H9 (cell line): ENCODE results near the gene SPTBN5. TPM values are rescaled to one million over a fixed set of nuclear protein-coding genes. Genes with fewer than 3 reads are reported as not detected.

Source experiments
- DNase-seq: peaks from one replicate; pipeline ENCODE4 v3.0.0-alpha.2; 2017
- H2AFZ ChIP-seq: one replicate; pipeline ENCODE4 v1.6.1; 2013; ENCODE audit warnings: mild to moderate bottlenecking, low read length, control low read depth, moderate library complexity
- H2AK5ac ChIP-seq: 2 replicates; pipeline ENCODE4 v1.6.1; 2013; ENCODE audit warnings: low read length, control low read depth, mixed read lengths; ENCODE audit not compliant: insufficient read length
- H2BK120ac ChIP-seq: one replicate; pipeline ENCODE4 v1.6.1; 2013; ENCODE audit warnings: low read depth, mild to moderate bottlenecking, low read length, control low read depth, inconsistent platforms; ENCODE audit not compliant: poor library complexity, severe bottlenecking
- H2BK12ac ChIP-seq: 2 replicates; pipeline ENCODE4 v1.6.1; 2013; ENCODE audit warnings: low read length, control low read depth, mixed read lengths, low read depth; ENCODE audit not compliant: insufficient read length
- H2BK15ac ChIP-seq: 2 replicates; pipeline ENCODE4 v1.6.1; 2013; ENCODE audit warnings: low read depth, low read length, control low read depth
- H2BK20ac ChIP-seq: one replicate; pipeline ENCODE4 v1.6.1; 2013; ENCODE audit warnings: low read depth, mild to moderate bottlenecking, low read length, control low read depth, inconsistent platforms; ENCODE audit not compliant: poor library complexity, severe bottlenecking
- H2BK5ac ChIP-seq: 2 replicates; pipeline ENCODE4 v1.6.1; 2013; ENCODE audit warnings: low read length, control low read depth, mixed read lengths; ENCODE audit not compliant: insufficient read length
- H3K14ac ChIP-seq: 2 replicates; pipeline ENCODE4 v1.6.1; 2013; ENCODE audit warnings: low read length, control low read depth; ENCODE audit not compliant: insufficient read depth
- H3K18ac ChIP-seq: 2 replicates; pipeline ENCODE4 v1.6.1; 2013; ENCODE audit warnings: low read depth, mild to moderate bottlenecking, mixed read lengths, low read length, control low read depth; ENCODE audit not compliant: insufficient read length
- H3K23ac ChIP-seq: 2 replicates; pipeline ENCODE4 v1.6.1; 2013; ENCODE audit warnings: low read length, control low read depth, mixed read lengths, low read depth; ENCODE audit not compliant: insufficient read length
- H3K23me2 ChIP-seq: 2 replicates; pipeline ENCODE4 v1.6.1; 2013; ENCODE audit warnings: low read depth, mild to moderate bottlenecking, mixed read lengths, low read length, control low read depth; ENCODE audit not compliant: insufficient read length, poor library complexity, severe bottlenecking
- H3K27ac ChIP-seq: 2 replicates; pipeline ENCODE4 v1.5.1; 2013; ENCODE audit warnings: low read length, control low read depth, mixed read lengths, low read depth; ENCODE audit not compliant: insufficient read length
- H3K27me3 ChIP-seq: 2 replicates; pipeline ENCODE4 v1.6.1; 2013; ENCODE audit warnings: low read length, control low read depth, inconsistent platforms; ENCODE audit not compliant: insufficient read depth
- H3K4ac ChIP-seq: 2 replicates; pipeline ENCODE4 v1.6.1; 2013; ENCODE audit warnings: low read depth, mild to moderate bottlenecking, control low read depth, inconsistent platforms, low read length, moderate library complexity
- H3K4me1 ChIP-seq: 2 replicates; pipeline ENCODE4 v1.6.1; 2013; ENCODE audit warnings: low read length, control low read depth, inconsistent platforms; ENCODE audit not compliant: insufficient read depth
- H3K4me2 ChIP-seq: 2 replicates; pipeline ENCODE4 v1.6.1; 2013; ENCODE audit warnings: low read length, control low read depth, mixed read lengths; ENCODE audit not compliant: insufficient read length, insufficient read depth
- H3K56ac ChIP-seq: 2 replicates; pipeline ENCODE4 v1.6.1; 2013; ENCODE audit warnings: low read depth, mild to moderate bottlenecking, mixed read lengths, low read length, control low read depth; ENCODE audit not compliant: insufficient read length
- H3K79me1 ChIP-seq: 2 replicates; pipeline ENCODE4 v1.6.1; 2013; ENCODE audit warnings: low read depth, mild to moderate bottlenecking, moderate library complexity, low read length, control low read depth, inconsistent platforms; ENCODE audit not compliant: insufficient read depth, poor library complexity, severe bottlenecking
- H3K79me2 ChIP-seq: 2 replicates; pipeline ENCODE4 v1.6.1; 2013; ENCODE audit warnings: low read length, control low read depth, inconsistent platforms; ENCODE audit not compliant: insufficient read depth
- H3K9ac ChIP-seq: 2 replicates; pipeline ENCODE4 v1.6.1; 2013; ENCODE audit warnings: low read length, control low read depth, mixed read lengths; ENCODE audit not compliant: insufficient read length; ENCODE audit errors: extremely low read depth
- H3K9me3 ChIP-seq: one replicate; pipeline ENCODE4 v1.6.1; 2013; ENCODE audit warnings: low read depth, low read length, inconsistent platforms; ENCODE audit not compliant: control insufficient read depth
- H3T11ph ChIP-seq: one replicate; pipeline ENCODE4 v1.6.1; 2013; ENCODE audit warnings: mild to moderate bottlenecking, low read length, control low read depth, inconsistent platforms
- H4K20me1 ChIP-seq: one replicate; pipeline ENCODE4 v1.6.1; 2013; ENCODE audit not compliant: control insufficient read depth, insufficient read length, insufficient read depth
- H4K5ac ChIP-seq: 2 replicates; pipeline ENCODE4 v1.6.1; 2013; ENCODE audit warnings: low read depth, mild to moderate bottlenecking, mixed read lengths, low read length, control low read depth; ENCODE audit not compliant: insufficient read length
- H4K8ac ChIP-seq: replicated peaks from 2 replicates; pipeline ENCODE4 v1.6.1; 2013; ENCODE audit warnings: low read length, control low read depth, mixed read lengths, low read depth; ENCODE audit not compliant: insufficient read length
- H4K91ac ChIP-seq: 2 replicates; pipeline ENCODE4 v1.6.1; 2013; ENCODE audit warnings: low read depth, mild to moderate bottlenecking, moderate library complexity, mixed read lengths, low read length, control low read depth; ENCODE audit not compliant: insufficient read length
- H3K27ac Mint-ChIP-seq, 3 experiments: 2 replicates in 2 of 3; 3 replicates in 1 of 3; pipeline ENCODE4 v1.8.0; 2020 to 2021; ENCODE audit warnings: mixed read lengths in 3 of 3, mild to moderate bottlenecking in 1 of 3, moderate library complexity in 1 of 3
- H3K27me3 Mint-ChIP-seq: 2 replicates; pipeline ENCODE4 v1.8.0; 2021; ENCODE audit warnings: low read depth, mild to moderate bottlenecking, moderate library complexity, mixed read lengths
- H3K36me3 Mint-ChIP-seq, 3 experiments: 2 replicates in 2 of 3; 3 replicates in 1 of 3; pipeline ENCODE4 v1.8.0; 2020 to 2021; ENCODE audit warnings: low read depth in 3 of 3, mixed read lengths in 3 of 3; ENCODE audit not compliant: insufficient read depth in 1 of 3
- H3K4me1 Mint-ChIP-seq, 2 experiments: 2 replicates each; pipeline ENCODE4 v1.8.0; 2020; ENCODE audit warnings: mixed read lengths in 2 of 2
- H3K4me3 Mint-ChIP-seq, 2 experiments: 2 replicates in 1 of 2; 3 replicates in 1 of 2; pipeline ENCODE4 v1.8.0; 2020 to 2021; ENCODE audit warnings: mild to moderate bottlenecking in 2 of 2, mixed read lengths in 2 of 2, moderate library complexity in 1 of 2
- H3K9me3 Mint-ChIP-seq, 2 experiments: 2 replicates in 1 of 2; 3 replicates in 1 of 2; pipeline ENCODE4 v1.8.0; 2020; ENCODE audit warnings: mild to moderate bottlenecking in 2 of 2, mixed read lengths in 2 of 2, moderate library complexity in 1 of 2
- CTCF ChIP-seq: fragments of 200-600 bp; sonication (generic); conservative IDR thresholded peaks from 3 replicates; pipeline ENCODE4 v1.8.0; 2021; ENCODE audit warnings: antibody characterized with exemption, mild to moderate bottlenecking
- WGBS: extraction: QIAGEN DNeasy Blood & Tissue Kit; methylation state at CpG from one replicate; pipeline ENCODE4 v1.1.7; 2013; ENCODE audit warnings: missing lambda C conversion rate, low lambda C conversion rate, mixed read lengths; ENCODE audit not compliant: insufficient read length; ENCODE audit errors: extremely low coverage; 5-methylcytosine and 5-hydroxymethylcytosine counted together
- total RNA-seq: library from RNA; stranded (reverse); gene quantifications from 2 replicates; pipeline ENCODE4 v1.2.1, GENCODE V29; 2021

Gene SPTBN5
- total RNA-seq, 1 experiment from 2014 or later = 0.90 TPM

GRCh38 chr15:41891946-41892345, 1.9 kb downstream of the SPTBN5 start:
- no peak overlapping the region for H3K4me3 Mint-ChIP-seq
- Histone ChIP-seq H3K56ac (no peak overlapping the region), H2BK120ac (no peak overlapping the region), H2AFZ (no peak overlapping the region), H3K9ac (no peak overlapping the region), H2AK5ac (no peak overlapping the region), H4K8ac (no peak overlapping the region), H3K14ac (no peak overlapping the region; the same call in 1 of the 2 replicates), H4K5ac (no peak overlapping the region), H2BK15ac (no peak overlapping the region), H3K79me1 (no peaks in the 10 kb centered on the region), H3K23ac (no peak overlapping the region), H3K9me3 (no peaks in the 10 kb centered on the region), H3K23me2 (no peaks in the 10 kb centered on the region), H3K4ac (no peak overlapping the region), H3T11ph (no peak overlapping the region), H2BK5ac (no peak overlapping the region), H3K79me2 (no peaks in the 10 kb centered on the region), H3K18ac (no peak overlapping the region), H3K27ac (no peak overlapping the region), H3K4me2 (no peak overlapping the region), H3K4me1 (no peaks in the 10 kb centered on the region), H4K91ac (no peak overlapping the region), H2BK12ac (no peak overlapping the region), H2BK20ac (no peak overlapping the region), H3K27me3 (no peaks in the 10 kb centered on the region), H4K20me1 (no peaks in the 10 kb centered on the region)
- no peak for DNase-seq
- TF ChIP-seq CTCF = no peak
- peaks cover 11 to 14% of the 10 kb centered on the region in 2 experiments for H3K4me1 Mint-ChIP-seq
- no peaks in the 10 kb centered on the region for H3K36me3 Mint-ChIP-seq
- no peaks in the 10 kb centered on the region; a peak in 1 of 5 replicates for H3K9me3 Mint-ChIP-seq
- no peak overlapping the region for H3K27ac Mint-ChIP-seq
- WGBS = no CpG with 5 or more reads among the region's 3 CpGs
- H3K27me3 Mint-ChIP-seq = peaks cover 1% of the 10 kb centered on the region; the same call in 1 of the 2 replicates
